Kidney epithelial cell (primary cell): ENCODE results near the gene GTF2B. TPM values are rescaled to one million over a fixed set of nuclear protein-coding genes. Genes with fewer than 3 reads are reported as not detected.
"Not testable (repeated sequence)": the region's sequence is repeated elsewhere in the genome, so short reads cannot be mapped to it uniquely, and the experiment has no call there.

Experiments used
- DNase-seq: peaks from one replicate; pipeline ENCODE4 v3.0.0-alpha.2; 2010; ENCODE audit warnings: low read depth
- H3K27me3 ChIP-seq: 2 replicates; pipeline ENCODE4 v1.6.0; 2011; ENCODE audit warnings: low read length; ENCODE audit not compliant: control insufficient read depth, insufficient read depth
- H3K36me3 ChIP-seq: 2 replicates; pipeline ENCODE4 v1.5.1; 2011; ENCODE audit warnings: low read length; ENCODE audit not compliant: control insufficient read depth, insufficient read depth
- H3K4me3 ChIP-seq: 2 replicates; pipeline ENCODE4 v1.5.1; 2011; ENCODE audit warnings: low read depth, mild to moderate bottlenecking, control low read depth, low read length
- CTCF ChIP-seq: IDR thresholded peaks from 2 replicates; pipeline ENCODE4 v1.5.1; 2011; ENCODE audit warnings: mild to moderate bottlenecking, moderate library complexity, low read length, control low read depth, inconsistent platforms; ENCODE audit not compliant: insufficient read depth, poor library complexity, severe bottlenecking
- total RNA-seq: library from RNA; depleted of rRNA; stranded (reverse); fragments of >200 nt; gene quantifications from 2 replicates; pipeline ENCODE4 v1.2.3, GENCODE V29; 2015

GTF2B gene
- total RNA-seq, 1 donor from 2014 or later, result 36.3 TPM

GRCh38 chr1:88923224-88923623 lies 31.9 kb upstream of the GTF2B start:
- Histone ChIP-seq H3K4me3 (no peak overlapping the region), H3K36me3 (no peaks in the 10 kb centered on the region), H3K27me3 (no peaks in the 10 kb centered on the region)
- DNase-seq, result no peak
- TF ChIP-seq CTCF, result no peak

- no peak for DNase-seq
- H3K27me3 ChIP-seq, result no peaks in the 10 kb centered on the region
- H3K4me3 ChIP-seq, result no peak overlapping the region
- no peak for TF ChIP-seq CTCF
- H3K36me3 ChIP-seq, result no peaks in the 10 kb centered on the region
Measured at GRCh38 chr1:88922214-88922613, 30.8 kb upstream of the GTF2B start.

GRCh38 chr1:88920845-88921244 lies 29.5 kb upstream of the GTF2B start:
- Histone ChIP-seq H3K4me3 (no peak overlapping the region), H3K27me3 (no peaks in the 10 kb centered on the region), H3K36me3 (no peaks in the 10 kb centered on the region)
- TF ChIP-seq CTCF, result no peak
- no peak for DNase-seq

- no peak for TF ChIP-seq CTCF
- Histone ChIP-seq H3K4me3 (no peak overlapping the region), H3K27me3 (no peaks in the 10 kb centered on the region), H3K36me3 (no peaks in the 10 kb centered on the region)
- no peak for DNase-seq
Measured at GRCh38 chr1:88917321-88918025, 26.1 kb upstream of the GTF2B start.

GRCh38 chr1:88916883-88917282 lies 25.5 kb upstream of the GTF2B start:
- Histone ChIP-seq H3K27me3 (no peaks in the 10 kb centered on the region), H3K36me3 (no peaks in the 10 kb centered on the region), H3K4me3 (no peak overlapping the region)
- DNase-seq, result no peak
- TF ChIP-seq CTCF, result no peak

- not testable (repeated sequence) for H3K36me3 ChIP-seq, DNase-seq, H3K27me3 ChIP-seq, H3K4me3 ChIP-seq
Measured at GRCh38 chr1:88911800-88912199, 20.4 kb upstream of the GTF2B start.
